HG03442 (cell line): ENCODE data around the gene MTMR12.
"Not testable (repeated sequence)": the region's sequence is repeated elsewhere in the genome, so short reads cannot be mapped to it uniquely, and the experiment has no call there.

Source experiments
- ATAC-seq: cut with Tn5 transposase; IDR thresholded peaks from one replicate; pipeline ENCODE4 v1.9.1; 2021; ENCODE audit warnings: mild to moderate bottlenecking, moderate library complexity; ENCODE audit not compliant: unreplicated experiment

MTMR12 gene

DNA sequence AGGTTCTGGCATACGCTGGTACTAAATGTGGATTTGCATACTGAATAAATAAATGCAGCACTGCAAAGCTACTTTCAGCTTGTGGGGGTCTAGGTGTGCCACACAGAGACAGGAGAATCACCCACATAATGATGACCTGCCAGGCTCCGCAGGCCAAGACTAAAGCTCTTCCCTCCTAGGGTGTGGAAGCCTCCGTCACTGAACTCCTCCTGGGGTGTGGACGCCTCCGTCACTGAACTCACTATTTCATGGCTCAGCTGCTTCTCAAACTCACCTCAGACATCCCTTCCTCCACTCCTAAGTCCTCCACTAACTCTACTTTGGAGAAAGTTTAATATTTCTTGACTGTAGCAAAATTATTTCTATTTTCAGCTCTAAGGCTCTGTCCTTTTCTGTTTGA is 73.4 kb downstream of the MTMR12 start:
- ATAC-seq, result no peak

DNA sequence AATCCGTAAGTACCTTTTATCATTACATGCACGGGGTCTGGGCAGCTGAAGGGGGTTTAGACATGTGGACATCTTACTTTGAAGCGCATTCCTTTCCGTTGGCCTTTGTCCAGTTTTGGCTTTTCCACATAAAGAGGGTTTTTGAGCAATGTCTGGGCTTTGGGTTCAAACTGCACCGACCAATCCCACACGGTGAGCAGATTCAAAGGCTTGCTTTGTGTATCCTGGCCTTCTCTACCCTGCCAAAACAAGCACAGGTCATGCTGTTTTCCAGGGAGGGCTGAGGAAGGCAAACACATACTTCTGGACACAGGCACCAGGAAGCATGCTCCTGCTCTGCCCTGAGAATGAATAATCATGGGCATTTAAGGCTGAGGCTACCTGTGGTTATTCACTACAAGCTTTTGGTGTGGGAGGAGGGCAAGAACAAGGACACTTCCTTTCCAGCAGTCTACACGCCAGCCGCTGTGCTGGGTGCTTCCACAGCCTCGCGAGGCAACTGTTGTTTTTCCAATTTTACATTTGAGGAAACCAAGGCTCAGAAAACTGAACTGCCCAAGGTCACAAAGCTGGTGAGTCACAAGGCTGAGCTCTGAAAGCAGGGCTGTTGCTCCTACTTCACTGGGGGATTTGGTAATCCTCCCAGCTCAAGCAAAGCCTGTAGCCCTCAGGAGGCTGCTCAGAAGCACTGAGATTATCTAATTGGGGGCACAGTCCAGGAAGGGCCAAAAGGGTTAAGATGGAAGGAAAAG is 78.9 kb downstream of the MTMR12 start:
- ATAC-seq, result no peak

DNA sequence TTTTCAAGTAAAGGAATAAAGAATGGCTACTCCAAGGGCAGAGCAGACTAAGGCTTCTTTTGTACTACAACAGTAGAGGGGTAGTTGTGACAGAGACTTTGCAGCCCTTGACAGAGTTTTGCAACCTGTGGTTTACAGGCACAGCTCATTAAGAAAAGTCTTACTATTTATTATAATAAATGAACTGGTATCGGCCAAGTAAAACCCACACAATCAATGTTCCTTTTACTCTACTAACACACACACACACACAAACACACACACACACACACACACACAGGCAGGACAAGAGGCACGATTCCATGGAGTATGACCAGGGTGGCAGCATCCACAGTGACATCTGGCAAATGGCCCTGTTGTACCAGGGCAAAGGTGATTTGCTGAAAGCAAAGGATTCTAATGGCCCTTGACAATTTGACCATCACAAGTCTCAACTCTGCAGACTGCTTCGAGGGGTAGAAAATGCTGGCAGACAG is 79.5 kb downstream of the MTMR12 start:
- ATAC-seq, result no peak

DNA sequence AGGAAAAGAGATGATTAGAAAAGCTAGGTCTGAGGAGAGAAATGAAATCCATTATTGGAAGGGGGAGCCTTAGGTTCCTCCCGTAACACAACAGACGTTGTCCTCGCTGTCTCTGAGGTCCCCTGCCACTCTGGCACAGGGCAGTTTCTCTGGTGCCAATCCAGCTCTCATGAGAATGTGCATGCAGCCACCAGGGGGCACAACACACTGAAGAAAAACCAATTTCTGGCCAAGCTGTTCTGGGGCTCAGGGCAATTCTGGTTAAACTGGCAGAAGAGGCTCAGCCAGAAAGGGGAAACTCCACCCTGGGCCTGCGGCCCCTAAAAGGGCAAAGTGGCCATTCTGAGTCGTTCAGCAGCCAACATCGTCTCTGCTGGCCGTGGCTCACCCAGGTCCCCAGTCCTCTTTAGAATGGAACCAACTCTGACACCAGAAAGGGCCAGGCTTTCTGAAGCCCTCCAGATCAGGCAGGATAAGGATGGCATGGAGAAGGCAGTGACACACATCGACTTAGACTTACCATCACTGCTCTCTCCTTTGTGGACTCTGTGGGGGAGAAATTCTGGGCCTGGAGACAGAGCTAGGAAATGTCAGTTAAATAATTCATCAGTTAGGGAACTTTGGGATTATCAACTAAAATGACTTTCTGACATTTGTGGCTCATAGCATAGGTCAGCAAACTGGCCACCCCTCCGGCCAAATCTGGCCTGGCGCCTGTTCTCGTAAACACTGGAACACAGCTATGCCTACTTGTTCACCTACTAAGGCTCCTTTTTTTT is 80.1 kb downstream of the MTMR12 start:
- peak; percentile 81 for ATAC-seq

DNA sequence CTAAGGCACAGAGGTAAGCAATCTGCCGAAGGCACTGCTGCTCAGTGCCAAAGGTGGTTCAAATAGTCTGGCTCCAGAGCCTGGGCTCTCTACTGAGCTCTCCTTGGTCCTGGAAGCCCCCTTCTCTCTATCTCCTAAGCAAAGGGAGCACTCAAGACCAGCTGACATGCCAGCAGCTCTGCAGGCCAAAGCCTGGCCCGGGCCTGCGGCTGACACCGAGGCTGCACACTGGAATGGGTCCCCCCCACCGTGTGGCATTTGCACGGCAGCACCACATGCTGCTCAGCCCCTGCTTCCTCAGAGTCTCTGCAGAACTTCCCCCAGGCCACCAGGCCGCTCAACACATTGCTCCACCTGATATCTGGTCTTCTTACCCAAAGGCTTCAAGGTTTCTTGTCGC is 80.8 kb downstream of the MTMR12 start:
- ATAC-seq, result no peak

DNA sequence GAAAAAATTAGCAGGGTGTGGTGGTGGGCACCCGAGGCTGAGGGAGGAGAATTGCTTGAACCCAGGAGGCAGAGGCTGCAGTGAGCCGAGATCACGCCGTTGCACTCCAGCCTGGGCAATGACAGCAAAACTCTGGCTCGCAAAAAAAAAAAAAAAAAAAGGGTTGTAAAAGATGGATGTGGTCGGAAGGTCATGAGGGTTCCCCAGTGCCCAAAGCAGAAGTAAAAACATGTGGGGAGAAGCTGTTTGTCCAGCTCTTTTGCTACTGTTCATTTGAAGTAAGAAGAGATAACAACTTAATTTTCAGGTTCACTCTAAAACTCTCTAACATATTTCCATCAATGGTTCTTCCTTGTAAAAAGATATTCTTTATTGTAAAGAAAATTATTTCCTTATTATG is 81.5 kb downstream of the MTMR12 start:
- ATAC-seq, result no peak

DNA sequence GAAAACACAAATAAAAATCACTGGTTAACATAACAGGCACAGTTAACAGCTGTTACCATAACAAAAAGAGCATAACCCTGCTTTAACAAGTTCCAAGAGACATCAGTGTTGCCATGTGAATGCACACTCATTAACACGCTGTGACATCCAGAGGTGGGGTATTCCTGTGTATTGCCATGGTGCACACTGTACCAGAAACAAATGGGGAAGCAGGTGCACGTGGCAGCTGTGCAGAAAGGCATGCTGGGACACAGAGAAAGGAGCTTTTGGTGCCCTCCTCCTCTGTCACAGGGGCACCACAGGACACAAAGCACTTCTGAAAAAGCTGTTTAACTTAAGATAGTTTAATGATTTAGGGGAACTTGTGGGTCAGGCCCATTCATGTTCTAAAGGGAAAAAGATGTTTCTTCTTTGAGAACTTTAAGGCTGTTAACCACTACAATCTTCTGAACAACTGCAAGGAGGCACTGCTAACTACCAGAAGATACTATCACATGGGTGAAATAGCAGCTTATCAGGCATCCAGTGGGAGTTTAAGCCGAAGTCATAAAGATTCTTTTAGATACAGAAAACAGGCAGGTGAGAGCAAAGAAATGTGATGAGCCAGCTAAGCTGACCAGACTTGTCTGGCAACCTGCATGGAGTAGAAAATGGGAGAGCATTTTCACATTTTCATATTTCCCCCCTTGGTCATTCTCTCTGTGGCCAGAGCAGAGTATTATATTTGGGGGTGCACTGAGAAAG is 82.2 kb downstream of the MTMR12 start:
- ATAC-seq, result no peak

DNA sequence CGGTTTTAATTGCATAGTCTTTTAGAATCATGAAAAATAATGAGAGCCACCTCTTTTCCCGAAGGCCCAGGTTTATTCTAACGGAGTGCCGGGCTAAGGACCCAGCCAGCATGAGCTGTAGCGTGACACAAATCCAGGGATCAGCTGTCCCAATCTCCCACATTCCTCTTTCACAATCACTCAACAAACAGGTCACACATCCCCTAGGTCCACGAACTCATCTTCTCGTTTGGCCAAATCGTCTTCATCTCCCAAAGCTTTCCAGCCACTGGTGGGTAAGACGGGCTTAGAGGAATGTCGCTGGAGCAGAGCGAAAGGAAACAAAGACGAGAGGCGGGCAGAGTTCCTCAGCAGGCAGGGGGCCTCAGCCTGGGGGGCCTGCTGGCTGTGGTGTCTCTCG is 83.2 kb downstream of the MTMR12 start:
- ATAC-seq, result no peak

DNA sequence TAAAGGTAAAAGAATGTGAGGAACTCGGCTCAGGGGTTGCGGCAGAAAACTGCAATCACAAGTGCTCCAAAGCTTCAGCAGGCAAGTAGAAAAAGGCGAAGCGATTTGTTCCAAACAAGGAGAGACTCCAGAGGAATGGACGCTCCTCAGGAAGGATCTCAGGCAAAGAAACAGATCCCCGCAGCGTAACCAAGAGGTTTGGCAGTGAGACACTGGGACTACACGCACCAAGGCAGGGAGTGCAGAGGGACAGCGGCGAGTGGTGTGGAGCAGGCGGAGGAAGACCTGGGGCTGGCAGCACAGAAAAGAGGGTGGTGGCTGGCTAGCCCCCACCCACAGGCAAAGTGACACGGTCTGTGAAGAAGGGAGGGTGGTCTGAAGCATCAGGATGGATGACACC is 83.9 kb downstream of the MTMR12 start:
- no peak for ATAC-seq

DNA sequence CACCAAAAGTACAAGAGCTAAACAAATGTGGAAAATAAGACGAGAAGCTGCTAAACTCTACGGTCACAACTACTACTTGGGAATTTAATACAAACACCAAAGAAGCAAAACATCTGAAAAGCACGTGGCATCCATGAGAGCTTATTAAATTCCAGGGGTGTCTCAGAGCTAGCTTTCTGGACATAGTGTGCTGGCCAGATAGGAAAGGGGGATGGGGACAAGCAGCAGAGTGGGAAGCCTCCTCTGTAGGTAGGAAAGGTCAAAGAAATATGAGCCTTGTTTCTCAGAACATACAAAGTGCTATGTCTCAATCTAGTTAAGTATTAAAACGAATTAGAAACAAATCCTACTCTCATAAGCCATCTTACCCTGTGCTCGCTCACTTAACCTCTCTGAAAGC is 87.3 kb downstream of the MTMR12 start:
- ATAC-seq, result no peak

DNA sequence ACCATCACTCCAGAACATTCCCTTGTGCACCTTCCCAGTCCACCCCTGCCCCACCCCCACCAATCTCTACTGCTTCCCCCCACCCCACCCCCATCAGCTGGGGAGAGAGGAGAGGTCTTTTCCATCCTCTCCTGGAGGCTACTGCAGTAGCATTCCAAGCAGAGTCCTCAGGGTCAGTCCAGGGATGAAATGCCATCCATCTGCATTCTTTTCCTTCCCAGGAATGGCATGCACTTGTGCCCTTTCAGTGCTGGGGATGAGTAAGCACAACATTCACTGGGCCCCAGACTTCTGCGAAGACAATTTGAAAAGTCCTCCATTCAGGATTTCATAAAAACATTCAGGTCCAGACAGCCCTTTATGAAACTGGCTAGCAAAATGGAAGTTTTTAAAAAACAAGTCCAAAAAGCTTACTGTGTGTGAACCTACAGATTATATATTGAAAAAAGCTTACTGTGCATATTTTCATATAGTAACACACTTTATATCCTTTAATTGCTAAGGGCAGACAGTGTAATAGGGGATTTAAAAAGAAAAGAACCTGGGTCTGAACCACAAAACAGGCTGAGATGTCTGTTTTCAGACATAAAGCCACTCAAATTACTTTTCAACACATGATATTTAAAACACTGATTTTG is 88.6 kb downstream of the MTMR12 start:
- ATAC-seq, result no peak

DNA sequence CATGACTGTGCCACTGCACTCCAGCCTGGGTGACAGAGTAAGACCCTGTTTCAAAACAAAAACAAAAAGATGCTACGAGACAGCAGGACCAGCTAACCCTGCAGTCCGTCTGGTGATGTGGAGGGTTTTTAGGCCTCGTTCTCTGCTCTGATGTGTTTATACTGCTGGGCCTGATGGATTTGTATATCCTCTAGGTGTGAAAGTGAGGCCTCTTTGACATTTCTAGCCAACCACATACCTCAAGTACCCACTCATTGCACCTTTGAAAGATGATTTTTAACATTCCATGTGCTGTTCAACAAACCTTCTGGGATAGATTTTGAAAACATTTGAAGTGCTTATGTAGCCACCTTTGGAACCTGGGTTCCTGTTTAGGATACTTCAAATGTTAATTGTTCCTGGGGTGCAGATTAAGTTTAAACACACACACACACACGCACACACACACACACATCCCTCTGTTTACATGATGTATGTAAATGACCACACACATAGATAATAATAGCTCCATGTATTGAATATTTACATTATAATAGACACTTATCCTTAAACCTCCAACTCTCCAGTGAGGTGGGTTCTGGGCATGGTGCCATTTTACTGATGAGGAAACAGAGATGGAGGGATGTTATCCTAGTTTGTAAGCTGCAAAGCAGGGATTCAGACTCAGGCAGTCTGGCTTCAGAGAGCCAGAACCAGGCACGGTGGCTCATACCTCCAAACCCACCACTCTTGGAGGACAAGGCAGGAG is 89.8 kb downstream of the MTMR12 start:
- ATAC-seq, result no peak

DNA sequence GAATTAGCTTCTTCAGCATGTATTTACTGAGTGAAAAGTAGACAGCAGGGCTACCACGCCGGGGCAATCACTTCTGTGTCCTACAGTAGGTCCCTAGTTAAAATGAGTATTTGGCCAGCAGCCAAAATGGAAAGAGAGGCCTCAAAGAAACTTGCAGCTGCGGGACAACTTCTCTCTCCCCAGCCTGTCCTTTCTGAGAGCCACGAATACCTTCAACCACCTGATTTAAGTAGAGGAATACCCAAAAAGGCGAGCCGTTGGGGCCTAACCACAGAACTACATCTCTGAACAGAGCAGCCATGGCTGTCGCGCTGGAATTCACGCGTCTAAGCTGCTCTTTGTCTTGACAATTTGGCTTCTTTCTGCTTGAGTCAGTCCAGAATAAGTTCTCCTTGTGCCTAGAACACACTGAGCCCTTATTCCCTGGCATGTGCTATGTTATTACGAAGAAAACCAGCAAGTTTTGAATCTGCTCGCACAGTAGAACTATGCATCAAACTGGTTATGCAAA is 94.8 kb downstream of the MTMR12 start:
- ATAC-seq, result no peak

DNA sequence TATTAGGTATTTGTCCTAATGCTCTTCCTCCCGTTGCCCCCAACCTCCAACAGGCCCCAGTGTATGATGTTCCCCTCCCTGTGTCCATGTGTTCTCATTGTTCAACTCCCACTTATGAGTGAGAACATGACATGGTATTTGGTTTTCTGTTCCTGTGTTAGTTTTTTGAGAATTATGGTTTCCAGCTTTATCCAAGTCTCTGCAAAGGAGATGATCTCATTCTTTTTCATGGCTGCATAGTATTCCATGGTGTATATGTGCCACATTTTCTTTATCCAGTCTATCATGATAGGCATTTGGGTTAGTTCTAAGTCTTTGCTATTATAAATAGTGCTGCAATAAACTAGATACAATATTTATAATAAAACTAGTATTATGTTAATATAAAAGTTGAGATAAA is 98.4 kb downstream of the MTMR12 start:
- ATAC-seq, result not testable (repeated sequence)

DNA sequence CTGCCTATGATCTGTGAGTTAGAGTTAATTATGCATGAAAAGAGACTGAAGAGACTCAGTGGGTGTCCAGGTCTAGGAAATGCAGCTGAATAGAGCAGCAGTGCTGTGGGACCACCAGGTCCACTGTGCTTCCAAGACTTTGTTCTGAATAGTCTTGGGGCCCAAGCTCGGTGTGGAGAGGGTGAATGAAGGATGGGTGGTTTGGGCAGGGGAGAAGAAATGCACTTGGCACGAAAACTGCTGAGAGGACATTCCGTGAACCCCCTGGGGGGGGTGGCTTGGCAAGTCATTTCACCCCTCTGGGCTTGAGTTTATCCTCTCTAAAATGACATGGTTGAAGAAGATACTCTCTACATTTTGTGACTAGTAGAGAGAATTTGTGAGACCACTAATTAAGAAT is 102.6 kb downstream of the MTMR12 start:
- no peak for ATAC-seq

DNA sequence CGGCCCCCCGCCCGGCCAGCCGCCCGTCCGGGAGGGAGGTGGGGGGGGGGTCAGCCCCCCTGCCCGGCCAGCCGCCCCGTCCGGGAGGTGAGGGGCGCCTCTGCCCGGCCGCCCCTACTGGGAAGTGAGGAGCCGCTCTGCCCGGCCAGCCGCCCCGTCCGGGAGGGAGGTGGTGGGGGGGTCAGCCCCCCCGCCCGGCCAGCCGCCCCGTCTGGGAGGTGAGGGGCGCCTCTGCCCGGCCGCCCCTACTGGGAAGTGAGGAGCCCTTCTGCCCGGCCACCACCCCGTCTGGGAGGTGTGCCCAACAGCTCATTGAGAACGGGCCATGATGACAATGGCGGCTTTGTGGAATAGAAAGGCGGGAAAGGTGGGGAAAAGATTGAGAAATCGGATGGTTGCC is 103.9 kb downstream of the MTMR12 start:
- not testable (repeated sequence) for ATAC-seq

DNA sequence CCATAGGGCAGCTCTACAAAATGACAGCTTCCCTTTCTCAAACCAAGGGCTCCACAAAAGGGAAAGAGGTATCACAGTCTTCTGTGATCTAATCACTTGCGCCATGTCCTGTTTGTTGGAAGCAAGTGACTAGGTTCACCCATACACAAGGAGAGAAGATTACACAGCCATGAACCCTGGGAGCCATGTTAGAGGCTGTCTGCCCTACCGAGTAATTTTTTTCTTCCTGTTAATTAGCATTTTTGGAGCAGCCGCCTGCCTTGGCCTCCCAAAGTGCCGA is 105.4 kb downstream of the MTMR12 start:
- ATAC-seq, result no peak

DNA sequence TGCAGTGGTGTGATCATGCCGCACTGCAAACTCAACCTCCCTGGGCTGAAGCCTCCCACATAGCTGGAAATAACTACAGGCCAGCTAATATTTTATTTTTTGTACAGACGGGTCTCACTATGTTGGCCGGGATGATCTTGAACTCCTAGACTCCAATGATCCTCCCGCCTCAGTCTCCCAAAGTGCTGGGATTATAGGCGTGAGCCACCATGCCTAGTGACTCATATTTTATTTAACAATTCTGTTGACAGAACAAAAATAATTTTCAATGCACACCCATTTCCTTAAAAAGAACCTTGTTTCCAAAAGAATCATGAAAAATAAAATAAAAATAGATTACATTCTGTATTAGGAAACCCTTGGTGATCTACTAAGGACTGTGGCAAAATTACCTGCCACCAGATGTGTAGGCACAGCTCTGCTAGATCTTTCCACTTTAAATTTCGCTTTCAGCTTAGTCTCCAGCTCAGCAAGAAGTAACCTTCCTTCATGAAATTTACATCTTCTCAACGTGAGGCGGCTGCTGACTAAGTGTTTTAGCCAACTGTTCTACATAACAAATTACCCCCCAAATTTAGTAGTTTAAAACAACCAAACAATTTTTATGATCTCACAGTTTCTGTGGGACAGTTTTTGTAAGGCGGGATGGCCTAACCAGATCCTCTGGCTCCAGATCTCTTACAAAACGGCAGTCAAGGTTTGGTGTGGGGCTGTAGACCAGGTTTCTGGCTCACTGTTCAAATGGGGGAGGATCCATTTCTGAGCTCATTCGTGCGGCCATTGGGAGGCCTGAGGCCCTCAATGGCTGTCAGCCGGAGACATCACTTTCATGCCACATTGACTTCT is 106.0 kb downstream of the MTMR12 start:
- no peak for ATAC-seq

DNA sequence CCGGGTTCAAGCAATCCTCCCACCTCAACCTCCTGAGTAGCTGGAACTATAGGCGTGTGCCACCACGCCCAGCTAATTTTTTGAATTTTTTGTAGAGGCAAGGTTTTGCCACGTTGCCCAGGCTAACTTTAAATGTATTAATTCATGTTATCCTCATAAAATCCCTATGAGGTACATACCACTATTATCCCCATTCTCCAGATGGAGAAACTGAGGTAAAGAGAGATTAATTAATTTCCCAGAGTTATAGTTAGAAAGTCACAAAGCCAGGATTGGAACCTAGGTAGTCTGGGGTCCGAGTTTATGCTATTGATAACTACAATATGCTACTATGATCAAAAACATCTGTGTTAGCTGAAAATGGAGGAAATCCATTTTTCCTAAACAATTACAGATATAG is 106.7 kb downstream of the MTMR12 start:
- no peak for ATAC-seq

DNA sequence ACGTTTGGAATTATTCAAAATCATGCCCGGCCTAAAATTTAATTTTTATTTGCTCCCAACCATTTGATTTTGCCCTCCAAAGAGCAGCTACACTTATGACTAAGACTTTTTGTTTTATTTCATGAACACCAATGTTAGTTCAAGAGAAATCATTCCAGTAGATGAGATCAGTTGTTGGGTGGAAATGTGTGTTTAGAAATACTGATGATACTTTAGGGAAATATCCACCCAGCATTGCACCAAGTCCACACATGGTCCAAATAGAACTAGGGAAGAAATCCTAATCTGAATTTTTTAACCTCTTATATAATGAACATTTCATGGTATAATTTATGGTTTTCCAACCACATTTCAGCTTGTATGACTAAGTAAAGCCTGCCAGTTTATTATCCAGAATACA is 110.3 kb downstream of the MTMR12 start:
- ATAC-seq, result no peak
